Heart left ventricle (tissue), 16 donors: Measurements from ENCODE around the gene ZG16B. TPM values are rescaled to one million over a fixed set of nuclear protein-coding genes. Genes with fewer than 3 reads are reported as not detected.
A peak's percentile ranks its signal among the peaks of the same experiment; 100 is the strongest.

Experiments
- ATAC-seq, 4 donors: fragments of 200-7000 bp; cut with Tn5 transposase; one replicate each; pipeline ENCODE4 v1.9.1; 2020 to 2022; ENCODE audit warnings: moderate library complexity in 4 of 4, mild to moderate bottlenecking in 3 of 4, moderate number of reproducible peaks in 1 of 4
- DNase-seq, 5 donors: peaks; one replicate each; pipeline ENCODE4 v3.0.0-alpha.2; 2020
- H3K27ac ChIP-seq, 12 donors: fragments of 200-600 bp; sonication (generic) in 4 of 12; one replicate each; pipeline versions ENCODE4 v1.5.0 to v1.8.0; 2016 to 2022; ENCODE audit warnings: mild to moderate bottlenecking in 2 of 12
- H3K27me3 ChIP-seq, 9 donors: fragments of 200-600 bp; sonication (generic) in 2 of 9; one replicate each; pipeline versions ENCODE4 v1.5.1 to v1.8.0; 2016 to 2022; ENCODE audit warnings: mild to moderate bottlenecking in 3 of 9
- H3K36me3 ChIP-seq, 9 donors: fragments of 200-600 bp; sonication (generic) in 2 of 9; one replicate each; pipeline versions ENCODE4 v1.5.0 to v1.8.0; 2018 to 2022; ENCODE audit warnings: mild to moderate bottlenecking in 2 of 9
- H3K4me1 ChIP-seq, 12 donors: fragments of 200-600 bp; sonication (generic) in 4 of 12; one replicate each; pipeline versions ENCODE4 v1.5.0 to v1.8.0; 2016 to 2022; ENCODE audit warnings: mild to moderate bottlenecking in 3 of 12
- H3K4me3 ChIP-seq, 12 donors: fragments of 200-600 bp; sonication (generic) in 4 of 12; one replicate each; pipeline versions ENCODE4 v1.5.0 to v1.8.0; 2017 to 2022; ENCODE audit warnings: mild to moderate bottlenecking in 9 of 12, moderate library complexity in 4 of 12
- H3K9me3 ChIP-seq, 12 donors: fragments of 200-600 bp; sonication (generic) in 4 of 12; one replicate each; pipeline versions ENCODE4 v1.5.0 to v1.8.0; 2016 to 2022; ENCODE audit warnings: mild to moderate bottlenecking in 1 of 12
- POLR2A ChIP-seq, 2 donors: fragments of 450-650 bp; IDR thresholded peaks; one replicate each; pipeline ENCODE4 v1.6.1; 2017; ENCODE audit warnings: antibody characterized with exemption in 2 of 2, mild to moderate bottlenecking in 2 of 2, moderate library complexity in 2 of 2
- WGBS, 4 donors: extraction: QIAGEN DNeasy Blood & Tissue Kit in 2 of 4; methylation state at CpG; one replicate each; pipeline versions ENCODE4 v1.1.5 to v1.1.7; 2013 to 2018; 5-methylcytosine and 5-hydroxymethylcytosine counted together
- intact Hi-C, 10 donors: fragments of 100-400 bp; cut with DNase I; formaldehyde crosslinking; loops; one replicate each; pipeline versions ENCODE4 v1.11.1 to v1.14.2; 2022
- polyA plus RNA-seq, 2 donors: library from polyadenylated mRNA; stranded (reverse); fragments of 200-250 nt; gene quantifications; one replicate each; pipeline ENCODE4 v1.2.3, GENCODE V29; 2013
- total RNA-seq, 9 donors: library from RNA; depleted of rRNA in 2 of 9; stranded (reverse); fragments of >200 nt in 2 of 9; fragmentation: NEBNext Ultra II Directional in 3 of 9; extraction: Animal tissue kit (Norgen Biotek cat#: 25700) in 3 of 9; gene quantifications; one replicate each; pipeline versions ENCODE4 v1.1.0 to v1.2.4, GENCODE V29; 2016 to 2023
- TF ChIP-seq, protein P1 (sequence below), 12 donors: fragments of 200-600 bp; sonication (generic) in 4 of 12; IDR thresholded peaks; one replicate each; pipeline versions ENCODE4 v1.5.0 to v1.8.0; 2018 to 2022; ENCODE audit warnings: antibody characterized with exemption in 12 of 12, mild to moderate bottlenecking in 5 of 12
- donor health status: ischemic (EF 13 %, LVEDD 7.1; RV severe dilation, severe dysfunction).
- donor health status: healthy with polysubstance abuse.
- donor health status: DM: no; HTN: yes; CAD: no.
- donor health status: DM: no; HTN: no; CAD: no.
- donor health status: ischemic (EF 25% LVEDD 6.9; RV normal size, moderate dysfunction).
- donor health status: ischemic (EF 25% LVEDD 5.7; RV mildly dilated, moderate dysfunction).
- donor health status: healthy.
- donor health status: DM: yes; HTN: yes; CAD: no.
- donor health status: ischemic (EF 35%, LVEDD 5.7; RV mildly dilated, moderate dysfunction).
- donor health status: nonischemic (EF 11% LVEDD 7.7; RV severe dilation, severe dysfunction).
- donor health status: DM: yes; HTN: yes; CAD: no.
- donor health status: PGD.
- donor health status: ischemic (EF 29% LVEDD 5.4; RV normal size, mild dysfunction).
- donor health status: nonischemic (EF 23%, LVEDD 6.1; RV moderate dilation, normal function).

ZG16B gene
- total and polyA plus RNA-seq, 11 donors, result 0.50 to 3.0 TPM; not detected in 9

DNA sequence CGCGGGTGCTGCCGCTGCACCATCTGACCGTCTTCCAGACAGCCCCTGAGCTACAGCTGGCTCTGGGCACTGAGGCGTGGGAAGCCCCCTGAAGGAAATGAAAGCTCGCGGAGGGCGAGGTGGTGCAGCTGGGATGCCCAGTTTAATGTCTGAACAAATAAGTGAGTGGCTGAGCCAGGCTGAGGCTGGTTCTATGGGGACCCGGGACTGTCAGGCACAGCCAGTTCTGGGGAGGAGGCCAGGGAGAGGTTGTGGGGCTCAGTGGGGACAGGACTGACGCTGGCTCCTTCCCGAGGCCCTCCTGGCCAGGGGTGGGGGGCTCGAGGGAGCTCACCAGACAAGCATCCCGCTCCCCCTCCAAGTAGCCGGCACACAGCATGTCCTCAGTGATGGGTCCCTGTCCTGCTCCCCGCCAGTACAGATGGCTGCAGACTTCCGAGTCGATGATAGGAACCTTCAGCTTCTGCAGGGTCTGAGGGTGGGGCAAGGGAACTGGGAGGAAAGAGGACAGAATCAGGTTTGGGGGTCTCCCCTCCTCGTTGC lies 23.5 kb downstream of the ZG16B start:
- no peak for TF ChIP-seq POLR2A (IDR thresholded peaks at IDR 0.05)
- TF ChIP-seq, protein P1, sequence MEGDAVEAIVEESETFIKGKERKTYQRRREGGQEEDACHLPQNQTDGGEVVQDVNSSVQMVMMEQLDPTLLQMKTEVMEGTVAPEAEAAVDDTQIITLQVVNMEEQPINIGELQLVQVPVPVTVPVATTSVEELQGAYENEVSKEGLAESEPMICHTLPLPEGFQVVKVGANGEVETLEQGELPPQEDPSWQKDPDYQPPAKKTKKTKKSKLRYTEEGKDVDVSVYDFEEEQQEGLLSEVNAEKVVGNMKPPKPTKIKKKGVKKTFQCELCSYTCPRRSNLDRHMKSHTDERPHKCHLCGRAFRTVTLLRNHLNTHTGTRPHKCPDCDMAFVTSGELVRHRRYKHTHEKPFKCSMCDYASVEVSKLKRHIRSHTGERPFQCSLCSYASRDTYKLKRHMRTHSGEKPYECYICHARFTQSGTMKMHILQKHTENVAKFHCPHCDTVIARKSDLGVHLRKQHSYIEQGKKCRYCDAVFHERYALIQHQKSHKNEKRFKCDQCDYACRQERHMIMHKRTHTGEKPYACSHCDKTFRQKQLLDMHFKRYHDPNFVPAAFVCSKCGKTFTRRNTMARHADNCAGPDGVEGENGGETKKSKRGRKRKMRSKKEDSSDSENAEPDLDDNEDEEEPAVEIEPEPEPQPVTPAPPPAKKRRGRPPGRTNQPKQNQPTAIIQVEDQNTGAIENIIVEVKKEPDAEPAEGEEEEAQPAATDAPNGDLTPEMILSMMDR (IDR thresholded peaks at IDR 0.05), result no peak
- peaks cover 9 to 58% (median 31%) of the 10 kb centered on the region in 9 donors for H3K27me3 ChIP-seq
- no peak overlapping the region for H3K4me3 ChIP-seq
- intact Hi-C loops, result loop anchor here in 2 of 10 donors (10.0 kb wide), 1 partner anchor 59 kb away; the partner anchor contains the start of gene PRSS41 (in 2 of the 2)
- H3K9me3 ChIP-seq, result peaks cover 0 to 13% (median 2%) of the 10 kb centered on the region in 12 donors
- 71 to 81% (median 77%) methylated on average over 13 to 18 of the region's 18 CpGs for WGBS, 4 donors
- ATAC-seq, result no peak
- H3K27ac ChIP-seq, result no peak overlapping the region
- peaks cover 0 to 8% (median 0%) of the 10 kb centered on the region in 12 donors for H3K4me1 ChIP-seq
- no peaks in the 10 kb centered on the region for H3K36me3 ChIP-seq
- no peak for DNase-seq

DNA sequence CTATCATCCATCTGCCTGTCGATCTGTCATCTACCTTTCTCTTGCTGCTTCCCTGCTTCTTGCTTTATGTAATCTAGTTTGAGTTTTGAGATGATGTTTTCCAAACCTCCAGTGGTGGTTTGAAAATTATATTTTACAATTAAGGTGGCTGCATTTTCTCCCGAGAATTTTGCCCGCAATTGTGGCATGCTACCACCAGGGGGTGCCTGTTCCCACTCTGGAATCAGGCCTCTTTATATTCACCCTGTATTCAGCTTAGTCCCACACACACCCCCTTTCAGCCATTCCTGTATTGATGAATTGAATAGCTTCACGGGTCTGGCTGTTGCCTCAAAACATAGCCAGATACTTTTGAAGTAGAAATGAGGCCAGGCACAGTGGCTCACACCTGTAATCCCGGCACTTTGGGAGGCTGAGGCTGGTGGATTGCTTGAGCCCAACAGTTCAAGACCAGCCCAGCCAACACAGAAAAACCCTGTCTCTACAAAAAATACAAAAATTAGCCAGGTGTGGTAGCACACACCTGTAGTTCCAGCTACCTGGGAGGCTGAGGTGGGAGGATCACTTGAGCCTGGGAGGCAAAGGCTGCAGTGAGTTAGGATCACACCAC lies 24.7 kb downstream of the ZG16B start:
- no peak for ATAC-seq
- Histone ChIP-seq H3K4me1 (peaks cover 0 to 8% (median 0%) of the 10 kb centered on the region in 12 donors), H3K36me3 (no peaks in the 10 kb centered on the region), H3K4me3 (no peak overlapping the region), H3K27me3 (peaks cover 13 to 59% (median 39%) of the 10 kb centered on the region in 9 donors), H3K9me3 (peaks cover 0 to 13% (median 2%) of the 10 kb centered on the region in 12 donors), H3K27ac (no peak overlapping the region)
- no peak for DNase-seq
- intact Hi-C loops, result loop anchor here in 2 of 10 donors (10.0 kb wide), 1 partner anchor 60 kb away; the partner anchor contains the start of gene PRSS41 (in 2 of the 2)
- WGBS, 4 donors, result 57 to 67% (median 60%) methylated on average over 5 of the region's 5 CpGs
- TF ChIP-seq, protein P1 (IDR thresholded peaks at IDR 0.05), result peak in 5 of 12 donors; percentile 22 to 32 (median 27)
- no peak for TF ChIP-seq POLR2A (IDR thresholded peaks at IDR 0.05)

DNA sequence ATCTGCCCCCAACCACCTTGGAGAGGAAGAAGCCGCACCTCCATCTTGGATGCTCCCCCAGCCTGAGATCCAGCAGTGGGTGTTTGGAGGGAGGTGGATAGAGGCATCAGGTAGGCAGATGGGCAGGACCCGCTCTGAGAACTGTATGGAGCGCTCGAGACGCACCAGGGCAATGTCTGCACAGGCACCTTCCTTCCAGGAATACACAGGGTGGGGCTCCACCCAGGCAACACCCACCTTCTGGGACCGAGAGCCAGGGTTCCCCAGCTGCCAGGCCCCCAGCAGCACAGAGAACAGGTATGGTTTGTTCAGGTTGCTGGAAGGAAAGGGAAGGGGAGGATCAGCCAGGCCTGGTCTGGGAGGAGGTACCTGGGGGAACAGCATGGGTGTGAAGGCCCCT lies 25.4 kb downstream of the ZG16B start:
- ATAC-seq (no peak), DNase-seq (no peak)
- Histone ChIP-seq H3K36me3 (no peaks in the 10 kb centered on the region), H3K4me3 (no peak overlapping the region), H3K4me1 (peaks cover 0 to 8% (median 0%) of the 10 kb centered on the region in 12 donors), H3K9me3 (peaks cover 0 to 13% (median 2%) of the 10 kb centered on the region in 12 donors), H3K27me3 (peaks cover 13 to 60% (median 44%) of the 10 kb centered on the region in 9 donors), H3K27ac (no peak overlapping the region)
- TF ChIP-seq, protein P1 (IDR thresholded peaks at IDR 0.05), result no peak
- 69 to 86% (median 82%) methylated on average over 4 to 6 of the region's 6 CpGs for WGBS, 4 donors
- intact Hi-C loops, result loop anchor here in 2 of 10 donors (10.0 kb wide), 1 partner anchor 61 kb away; the partner anchor contains the start of gene PRSS41 (in 2 of the 2)

- DNase-seq (no peak), ATAC-seq (no peak)
- 77 to 84% (median 82%) methylated on average over 14 of the region's 14 CpGs for WGBS, 4 donors
- Histone ChIP-seq H3K27ac (no peak overlapping the region), H3K36me3 (no peaks in the 10 kb centered on the region), H3K4me1 (peaks cover 0 to 8% (median 0%) of the 10 kb centered on the region in 12 donors), H3K9me3 (peaks cover 0 to 18% (median 2%) of the 10 kb centered on the region in 12 donors), H3K27me3 (peaks cover 13 to 62% (median 39%) of the 10 kb centered on the region in 9 donors), H3K4me3 (no peak overlapping the region)
- intact Hi-C loops, result loop anchor here in 2 of 10 donors (10.0 kb wide), 1 partner anchor 61 kb away; the partner anchor contains the start of gene PRSS41 (in 2 of the 2)
- TF ChIP-seq, protein P1 (IDR thresholded peaks at IDR 0.05), result no peak
- no peak for TF ChIP-seq POLR2A (IDR thresholded peaks at IDR 0.05)
Observed at GRCh38 chr16:2856061-2856670, 26.1 kb downstream of the ZG16B start.
